Osteocyte (in vitro differentiated cells): ENCODE results near the gene RNF212. TPM values are rescaled to one million over a fixed set of nuclear protein-coding genes. Genes with fewer than 3 reads are reported as not detected.

ENCODE experiments used
- DNase-seq: peaks from one replicate; pipeline ENCODE4 v3.0.0; 2021; ENCODE audit warnings: mixed read lengths; ENCODE audit not compliant: unreplicated experiment; ENCODE audit errors: extremely low spot score
- H3K27ac Mint-ChIP-seq: one replicate; pipeline ENCODE4 v1.8.0; 2021; ENCODE audit warnings: mild to moderate bottlenecking, mixed read lengths; ENCODE audit not compliant: unreplicated experiment
- H3K27me3 Mint-ChIP-seq: one replicate; pipeline ENCODE4 v1.8.0; 2021; ENCODE audit warnings: mixed read lengths; ENCODE audit not compliant: unreplicated experiment
- H3K36me3 Mint-ChIP-seq: one replicate; pipeline ENCODE4 v1.8.0; 2021; ENCODE audit warnings: mixed read lengths; ENCODE audit not compliant: unreplicated experiment
- H3K4me1 Mint-ChIP-seq: one replicate; pipeline ENCODE4 v1.8.0; 2021; ENCODE audit warnings: mixed read lengths; ENCODE audit not compliant: unreplicated experiment
- H3K4me3 Mint-ChIP-seq: one replicate; pipeline ENCODE4 v1.8.0; 2021; ENCODE audit warnings: mild to moderate bottlenecking, moderate library complexity, mixed read lengths; ENCODE audit not compliant: unreplicated experiment
- H3K9me3 Mint-ChIP-seq: one replicate; pipeline ENCODE4 v1.8.0; 2021; ENCODE audit warnings: mixed read lengths; ENCODE audit not compliant: unreplicated experiment
- CTCF ChIP-seq: fragments of 200-600 bp; sonication (generic); IDR thresholded peaks from 2 replicates; pipeline ENCODE4 v1.5.0; 2021; ENCODE audit warnings: antibody characterized with exemption, mild to moderate bottlenecking, moderate library complexity
- total RNA-seq: library from RNA; stranded (reverse); gene quantifications from 2 replicates; pipeline ENCODE4 v1.2.1, GENCODE V29; 2021

The RNF212 gene
- total RNA-seq, 1 donor from 2014 or later, result 3.8 TPM

- Mint-ChIP-seq H3K27me3 (peaks cover 75% of the 10 kb centered on the region), H3K9me3 (no peaks in the 10 kb centered on the region), H3K36me3 (no peaks in the 10 kb centered on the region), H3K4me1 (peaks cover 3% of the 10 kb centered on the region), H3K4me3 (no peak overlapping the region), H3K27ac (no peak overlapping the region)
- peak; percentile 17 for TF ChIP-seq CTCF
- DNase-seq, result no peak
Observed at GRCh38 chr4:1116838-1117237, 3.5 kb upstream of the RNF212 start.

- no peak for DNase-seq
- no peaks in the 10 kb centered on the region for H3K36me3 Mint-ChIP-seq
- H3K9me3 Mint-ChIP-seq, result no peaks in the 10 kb centered on the region
- H3K27me3 Mint-ChIP-seq, result peaks cover 75% of the 10 kb centered on the region
- TF ChIP-seq CTCF, result no peak
- no peak overlapping the region for H3K27ac Mint-ChIP-seq
- H3K4me1 Mint-ChIP-seq, result peaks cover 5% of the 10 kb centered on the region
- no peak overlapping the region for H3K4me3 Mint-ChIP-seq
Observed at GRCh38 chr4:1115528-1116293, 2.3 kb upstream of the RNF212 start.

- H3K36me3 Mint-ChIP-seq, result no peaks in the 10 kb centered on the region
Observed at GRCh38 chr4:1112821-1113182, 562 bp downstream of the RNF212 start.

GRCh38 chr4:1112174-1112820 lies 1.1 kb downstream of the RNF212 start:
- Mint-ChIP-seq H3K4me3 (no peak overlapping the region), H3K27me3 (peaks cover 56% of the 10 kb centered on the region)
- DNase-seq, result no peak

More at GRCh38 chr4:1112821-1113182, 562 bp downstream of the RNF212 start:
- no peak for TF ChIP-seq CTCF
- Mint-ChIP-seq H3K4me1 (peaks cover 5% of the 10 kb centered on the region), H3K9me3 (no peaks in the 10 kb centered on the region), H3K27ac (no peak overlapping the region), H3K4me3 (no peak overlapping the region), H3K27me3 (peaks cover 61% of the 10 kb centered on the region)
- DNase-seq, result no peak

More at GRCh38 chr4:1112174-1112820, 1.1 kb downstream of the RNF212 start:
- Mint-ChIP-seq H3K9me3 (no peaks in the 10 kb centered on the region), H3K4me1 (peaks cover 5% of the 10 kb centered on the region), H3K36me3 (no peaks in the 10 kb centered on the region), H3K27ac (no peak overlapping the region)
- no peak for TF ChIP-seq CTCF
